Activated CD4-positive, CD25-positive, alpha-beta regulatory T cell treated with anti-CD3 and anti-CD28 coated beads, Interleukin-2, amount 50 U/mL, for 24 hours (primary cell): ENCODE data around the gene FAM117B.
"Not testable (repeated sequence)": the region's sequence is repeated elsewhere in the genome, so short reads cannot be mapped to it uniquely, and the experiment has no call there.

ENCODE experiments used
- ATAC-seq, 2 donors: fragments of 150-1000 bp; cut with Tn5 transposase; one replicate each; pipeline ENCODE4 v1.10.0; 2021; ENCODE audit warnings: mild to moderate bottlenecking in 1 of 2, moderate library complexity in 1 of 2

Gene FAM117B

GRCh38 chr2:202639231-202639630, 4.5 kb downstream of the FAM117B start:
- no peak for ATAC-seq

- no peak for ATAC-seq
Measured at GRCh38 chr2:202642567-202642966, 7.8 kb downstream of the FAM117B start.

- no peak for ATAC-seq
Measured at GRCh38 chr2:202643012-202643858, 8.5 kb downstream of the FAM117B start.

- no peak for ATAC-seq
Measured at GRCh38 chr2:202652119-202652518, 17.4 kb downstream of the FAM117B start.

- no peak for ATAC-seq
Measured at GRCh38 chr2:202653890-202654289, 19.1 kb downstream of the FAM117B start.

- no peak for ATAC-seq
Measured at GRCh38 chr2:202657876-202658275, 23.1 kb downstream of the FAM117B start.

- no peak for ATAC-seq
Measured at GRCh38 chr2:202660796-202661195, 26.0 kb downstream of the FAM117B start.

- ATAC-seq: peak; percentile 69 to 75
Measured at GRCh38 chr2:202669841-202670240, 35.1 kb downstream of the FAM117B start.

GRCh38 chr2:202671317-202672035, 36.7 kb downstream of the FAM117B start:
- no peak for ATAC-seq

- ATAC-seq: not testable (repeated sequence)
Measured at GRCh38 chr2:202675097-202675496, 40.3 kb downstream of the FAM117B start.

GRCh38 chr2:202679980-202680379, 45.2 kb downstream of the FAM117B start:
- no peak for ATAC-seq

- ATAC-seq: no peak
Measured at GRCh38 chr2:202680512-202680911, 45.7 kb downstream of the FAM117B start.

- no peak for ATAC-seq
Measured at GRCh38 chr2:202681688-202682205, 47.0 kb downstream of the FAM117B start.

- ATAC-seq: no peak
Measured at GRCh38 chr2:202682274-202682673, 47.5 kb downstream of the FAM117B start.

- no peak for ATAC-seq
Measured at GRCh38 chr2:202687276-202687675, 52.5 kb downstream of the FAM117B start.

GRCh38 chr2:202689459-202689858, 54.7 kb downstream of the FAM117B start:
- ATAC-seq: no peak

- no peak for ATAC-seq
Measured at GRCh38 chr2:202689898-202690297, 55.1 kb downstream of the FAM117B start.

- ATAC-seq: peak in 1 of 2 donors; percentile 33
Measured at GRCh38 chr2:202690321-202690900, 55.6 kb downstream of the FAM117B start.

- ATAC-seq: no peak
Measured at GRCh38 chr2:202693503-202693902, 58.7 kb downstream of the FAM117B start.

GRCh38 chr2:202695166-202695565, 60.4 kb downstream of the FAM117B start:
- ATAC-seq: no peak

GRCh38 chr2:202700075-202700901, 65.5 kb downstream of the FAM117B start:
- ATAC-seq: peak; percentile 66 to 74

GRCh38 chr2:202703091-202703490, 68.3 kb downstream of the FAM117B start:
- peak in 1 of 2 donors; percentile 29 for ATAC-seq
